ENCODE results near the gene AQP12B.

AQP12B gene

GRCh38 chr2:240707821-240708220 lies 25.1 kb upstream of the AQP12B start:
- no peak overlapping the region for H3K9ac ChIP-seq (ENCODE audit: insufficient read length)
- DNase-seq (ENCODE audit: low read depth, low spot score) = no peak
- H3K4me3 ChIP-seq = 0 out of 2 replicates have a peak overlapping the region, but pooled peaks have one; percentile 14
- TF ChIP-seq EZH2 (IDR thresholded peaks at IDR 0.05) = no peak
- no peak for TF ChIP-seq POLR2AphosphoS5 (IDR thresholded peaks at IDR 0.05; ENCODE audit: borderline replicate concordance, low read depth, low read length)
- TF ChIP-seq FOXP2 (optimal IDR thresholded peaks at IDR 0.05; ENCODE audit: control extremely low read depth, extremely low read length, insufficient read depth) = no peak
- H3K9me3 ChIP-seq (ENCODE audit: low read depth, low read length) = no peaks in the 10 kb centered on the region
- no peak overlapping the region for H3K27ac ChIP-seq
- H3K36me3 ChIP-seq (ENCODE audit: insufficient read depth, low read length) = no peaks in the 10 kb centered on the region

- DNase-seq (ENCODE audit: low read depth, low spot score) = no peak
- no peaks in the 10 kb centered on the region for H3K9me3 ChIP-seq (ENCODE audit: low read depth, low read length)
Observed at GRCh38 chr2:240707043-240707756, 24.5 kb upstream of the AQP12B start.

GRCh38 chr2:240705204-240705791 lies 22.6 kb upstream of the AQP12B start:
- TF ChIP-seq FOXP2 (optimal IDR thresholded peaks at IDR 0.05; ENCODE audit: control extremely low read depth, extremely low read length, insufficient read depth) = no peak
- no peak for TF ChIP-seq EZH2 (IDR thresholded peaks at IDR 0.05)
- TF ChIP-seq POLR2AphosphoS5 (IDR thresholded peaks at IDR 0.05; ENCODE audit: borderline replicate concordance, low read depth, low read length) = no peak
- Histone ChIP-seq H3K9me3 (ENCODE audit: low read depth, low read length) (no peaks in the 10 kb centered on the region), H3K9ac (ENCODE audit: insufficient read length) (no peak overlapping the region), H3K4me3 (no peak overlapping the region), H3K36me3 (ENCODE audit: insufficient read depth, low read length) (no peaks in the 10 kb centered on the region), H3K27ac (no peak overlapping the region)
- DNase-seq (ENCODE audit: low read depth, low spot score) = no peak

More at GRCh38 chr2:240707043-240707756, 24.5 kb upstream of the AQP12B start:
- Histone ChIP-seq H3K27ac (no peak overlapping the region), H3K4me3 (0 out of 2 replicates have a peak overlapping the region, but pooled peaks have one; percentile 14), H3K36me3 (ENCODE audit: insufficient read depth, low read length) (no peaks in the 10 kb centered on the region), H3K9ac (ENCODE audit: insufficient read length) (no peak overlapping the region)
- TF ChIP-seq FOXP2 (optimal IDR thresholded peaks at IDR 0.05; ENCODE audit: control extremely low read depth, extremely low read length, insufficient read depth) = no peak
- TF ChIP-seq EZH2 (IDR thresholded peaks at IDR 0.05) = no peak
- TF ChIP-seq POLR2AphosphoS5 (IDR thresholded peaks at IDR 0.05; ENCODE audit: borderline replicate concordance, low read depth, low read length) = no peak

- Histone ChIP-seq H3K9me3 (ENCODE audit: low read depth, low read length) (no peaks in the 10 kb centered on the region), H3K9ac (ENCODE audit: insufficient read length) (no peak overlapping the region), H3K27ac (no peak overlapping the region), H3K4me3 (no peak overlapping the region), H3K36me3 (ENCODE audit: insufficient read depth, low read length) (no peaks in the 10 kb centered on the region)
- TF ChIP-seq POLR2AphosphoS5 (IDR thresholded peaks at IDR 0.05; ENCODE audit: borderline replicate concordance, low read depth, low read length) (no peak), FOXP2 (optimal IDR thresholded peaks at IDR 0.05; ENCODE audit: control extremely low read depth, extremely low read length, insufficient read depth) (no peak), EZH2 (IDR thresholded peaks at IDR 0.05) (no peak)
- no peak for DNase-seq (ENCODE audit: low read depth, low spot score)
Observed at GRCh38 chr2:240704651-240705050, 22.0 kb upstream of the AQP12B start.

GRCh38 chr2:240703417-240704341 lies 21.0 kb upstream of the AQP12B start:
- Histone ChIP-seq H3K27ac (no peak overlapping the region), H3K9ac (ENCODE audit: insufficient read length) (no peak overlapping the region), H3K9me3 (ENCODE audit: low read depth, low read length) (no peaks in the 10 kb centered on the region), H3K4me3 (no peak overlapping the region), H3K36me3 (ENCODE audit: insufficient read depth, low read length) (no peaks in the 10 kb centered on the region)
- no peak for DNase-seq (ENCODE audit: low read depth, low spot score)
- no peak for TF ChIP-seq POLR2AphosphoS5 (IDR thresholded peaks at IDR 0.05; ENCODE audit: borderline replicate concordance, low read depth, low read length)
- no peak for TF ChIP-seq EZH2 (IDR thresholded peaks at IDR 0.05)
- no peak for TF ChIP-seq FOXP2 (optimal IDR thresholded peaks at IDR 0.05; ENCODE audit: control extremely low read depth, extremely low read length, insufficient read depth)

- Histone ChIP-seq H3K9ac (ENCODE audit: insufficient read length) (no peak overlapping the region), H3K27ac (no peak overlapping the region), H3K4me3 (no peak overlapping the region), H3K9me3 (ENCODE audit: low read depth, low read length) (no peaks in the 10 kb centered on the region), H3K36me3 (ENCODE audit: insufficient read depth, low read length) (no peaks in the 10 kb centered on the region)
- TF ChIP-seq FOXP2 (optimal IDR thresholded peaks at IDR 0.05; ENCODE audit: control extremely low read depth, extremely low read length, insufficient read depth) = no peak
- TF ChIP-seq POLR2AphosphoS5 (IDR thresholded peaks at IDR 0.05; ENCODE audit: borderline replicate concordance, low read depth, low read length) = no peak
- TF ChIP-seq EZH2 (IDR thresholded peaks at IDR 0.05) = no peak
- DNase-seq (ENCODE audit: low read depth, low spot score) = no peak
Observed at GRCh38 chr2:240702640-240703011, 19.9 kb upstream of the AQP12B start.

- Histone ChIP-seq H3K36me3 (ENCODE audit: insufficient read depth, low read length) (no peaks in the 10 kb centered on the region), H3K9ac (ENCODE audit: insufficient read length) (no peak overlapping the region), H3K4me3 (no peak overlapping the region), H3K27ac (no peak overlapping the region), H3K9me3 (ENCODE audit: low read depth, low read length) (no peaks in the 10 kb centered on the region)
- no peak for TF ChIP-seq FOXP2 (optimal IDR thresholded peaks at IDR 0.05; ENCODE audit: control extremely low read depth, extremely low read length, insufficient read depth)
- no peak for TF ChIP-seq EZH2 (IDR thresholded peaks at IDR 0.05)
- no peak for TF ChIP-seq POLR2AphosphoS5 (IDR thresholded peaks at IDR 0.05; ENCODE audit: borderline replicate concordance, low read depth, low read length)
- DNase-seq (ENCODE audit: low read depth, low spot score) = no peak
Observed at GRCh38 chr2:240701736-240702639, 19.3 kb upstream of the AQP12B start.
